ENCODE data around the gene BCAP31. TPM values are rescaled to one million over a fixed set of nuclear protein-coding genes. Genes with fewer than 3 reads are reported as not detected.
"Not testable (repeated sequence)": the region's sequence is repeated elsewhere in the genome, so short reads cannot be mapped to it uniquely, and the experiment has no call there.

Gene BCAP31
- total and polyA plus RNA-seq, 2 donors: 71.9 to 114 TPM

DNA sequence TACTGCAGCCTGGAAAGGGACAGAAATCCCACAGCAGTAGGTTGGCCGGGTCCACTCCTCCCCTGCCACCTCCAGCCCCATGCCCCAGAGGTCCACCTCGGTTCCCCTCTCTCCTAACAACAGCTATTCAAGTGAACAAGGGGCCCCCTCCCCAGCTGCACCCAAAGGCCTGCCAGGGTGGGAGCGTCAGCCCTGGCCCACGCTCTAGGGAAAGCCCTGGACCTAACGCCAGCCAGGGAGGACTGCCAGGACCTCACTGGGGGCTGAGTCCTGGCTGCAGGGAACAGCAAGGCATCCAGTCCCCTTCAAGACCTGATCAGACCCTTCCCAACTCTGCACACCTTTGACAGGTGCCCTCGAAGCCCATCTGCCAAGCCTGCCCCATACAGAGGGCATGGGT lies 23.2 kb downstream of the BCAP31 start:
- WGBS: 95% methylated on average over 4 of the region's 6 CpGs
- DNase-seq (ENCODE audit: low read depth in 6 of 9, low spot score in 9 of 9): no peak
- Histone ChIP-seq H3K27ac (ENCODE audit: low read depth in 1 of 2, low read length in 1 of 2) (no peak overlapping the region), H3K27me3 (ENCODE audit: control insufficient read depth in 2 of 2, insufficient read depth in 1 of 2, low read length in 1 of 2) (no peaks in the 10 kb centered on the region), H3K9me3 (ENCODE audit: control insufficient read depth in 2 of 2, insufficient read depth in 1 of 2, low read length in 1 of 2) (no peaks in the 10 kb centered on the region), H3K36me3 (ENCODE audit: control insufficient read depth in 2 of 2, insufficient read depth in 2 of 2, low read length in 1 of 2) (peaks cover 15 to 54% of the 10 kb centered on the region in 2 donors), H3K4me1 (ENCODE audit: control insufficient read depth in 2 of 2, insufficient read depth in 2 of 2, low read length in 2 of 2) (no peaks in the 10 kb centered on the region), H3K4me3 (ENCODE audit: low read length in 2 of 2) (no peak overlapping the region)

DNA sequence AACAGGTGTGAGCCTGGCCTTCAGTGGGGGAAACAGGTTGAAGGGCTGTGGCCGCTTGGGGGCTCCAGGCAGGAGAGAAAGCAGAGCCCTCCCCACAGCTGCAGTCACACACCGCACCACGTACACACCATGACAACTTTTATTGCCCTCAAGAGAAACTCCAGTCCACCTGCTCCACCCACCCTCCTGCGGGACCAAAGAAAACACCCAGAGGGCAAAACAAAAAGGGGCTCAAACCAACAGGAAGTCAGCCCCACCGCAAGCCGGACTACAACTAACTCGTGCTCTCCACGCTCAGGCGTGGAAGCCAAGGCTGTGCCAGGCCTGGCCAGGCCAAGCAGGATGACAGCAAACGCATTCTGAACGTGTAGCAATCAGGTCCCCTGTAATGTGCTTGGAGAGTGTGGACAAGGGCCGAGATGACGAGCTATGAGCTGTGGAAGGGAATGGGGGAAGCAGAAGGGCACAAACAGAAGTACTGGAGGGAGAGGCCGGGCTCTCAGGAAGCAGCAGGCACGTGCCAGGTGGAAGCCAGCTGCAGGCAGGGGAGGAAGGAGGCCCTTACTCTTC lies 23.7 kb downstream of the BCAP31 start:
- H3K36me3 ChIP-seq (ENCODE audit: control insufficient read depth in 2 of 2, insufficient read depth in 2 of 2, low read length in 1 of 2): peaks cover 15 to 54% of the 10 kb centered on the region in 2 donors
- no peak overlapping the region for H3K27ac ChIP-seq (ENCODE audit: low read depth in 1 of 2, low read length in 1 of 2)

DNA sequence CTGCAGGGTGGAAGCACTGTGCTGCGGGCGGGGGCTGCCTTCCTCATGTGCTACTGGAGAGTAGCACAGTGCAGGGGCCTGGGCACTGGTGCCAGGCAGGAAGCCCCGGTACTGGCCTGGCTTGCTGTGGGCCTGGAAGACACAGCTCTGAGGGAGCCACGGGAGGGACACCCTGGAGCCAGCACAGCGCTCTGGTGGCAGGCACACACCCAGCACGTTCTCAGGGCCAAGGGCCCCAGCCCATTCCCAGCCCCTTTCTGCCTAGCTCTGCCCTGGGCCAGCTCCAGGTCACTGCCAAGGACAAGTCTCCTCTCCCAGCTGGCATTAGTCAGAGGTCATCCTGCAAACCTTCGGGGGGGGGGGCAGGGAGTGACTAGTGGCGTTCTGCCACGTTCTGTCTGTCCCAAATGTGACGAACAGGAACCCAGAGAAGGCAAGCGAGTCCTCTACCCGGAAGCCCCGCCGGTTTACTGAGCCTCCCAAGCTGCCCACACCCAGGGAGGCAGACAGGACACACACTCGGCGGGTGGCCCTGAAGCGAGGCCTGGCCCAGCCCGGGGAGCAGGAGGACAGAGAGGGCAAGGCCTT lies 24.3 kb downstream of the BCAP31 start:
- 94% methylated on average over 18 of the region's 18 CpGs for WGBS
- not testable (repeated sequence) for H3K4me3 ChIP-seq (ENCODE audit: low read length in 2 of 2); H3K27me3 ChIP-seq (ENCODE audit: control insufficient read depth in 2 of 2, insufficient read depth in 1 of 2, low read length in 1 of 2); H3K9me3 ChIP-seq (ENCODE audit: control insufficient read depth in 2 of 2, insufficient read depth in 1 of 2, low read length in 1 of 2); DNase-seq (ENCODE audit: low read depth in 6 of 9, low spot score in 9 of 9); H3K4me1 ChIP-seq (ENCODE audit: control insufficient read depth in 2 of 2, insufficient read depth in 2 of 2, low read length in 2 of 2); H3K27ac ChIP-seq (ENCODE audit: low read depth in 1 of 2, low read length in 1 of 2)
- peaks cover 15 to 55% of the 10 kb centered on the region in 2 donors for H3K36me3 ChIP-seq (ENCODE audit: control insufficient read depth in 2 of 2, insufficient read depth in 2 of 2, low read length in 1 of 2)

More for the DNA sequence above, 23.7 kb downstream of the BCAP31 start:
- Histone ChIP-seq H3K4me3 (ENCODE audit: low read length in 2 of 2) (no peak overlapping the region), H3K9me3 (ENCODE audit: control insufficient read depth in 2 of 2, insufficient read depth in 1 of 2, low read length in 1 of 2) (no peaks in the 10 kb centered on the region), H3K4me1 (ENCODE audit: control insufficient read depth in 2 of 2, insufficient read depth in 2 of 2, low read length in 2 of 2) (no peaks in the 10 kb centered on the region), H3K27me3 (ENCODE audit: control insufficient read depth in 2 of 2, insufficient read depth in 1 of 2, low read length in 1 of 2) (no peaks in the 10 kb centered on the region)
- no peak for DNase-seq (ENCODE audit: low read depth in 6 of 9, low spot score in 9 of 9)
- whole genome bisulfite sequencing: 95% methylated on average over 15 of the region's 15 CpGs

DNA sequence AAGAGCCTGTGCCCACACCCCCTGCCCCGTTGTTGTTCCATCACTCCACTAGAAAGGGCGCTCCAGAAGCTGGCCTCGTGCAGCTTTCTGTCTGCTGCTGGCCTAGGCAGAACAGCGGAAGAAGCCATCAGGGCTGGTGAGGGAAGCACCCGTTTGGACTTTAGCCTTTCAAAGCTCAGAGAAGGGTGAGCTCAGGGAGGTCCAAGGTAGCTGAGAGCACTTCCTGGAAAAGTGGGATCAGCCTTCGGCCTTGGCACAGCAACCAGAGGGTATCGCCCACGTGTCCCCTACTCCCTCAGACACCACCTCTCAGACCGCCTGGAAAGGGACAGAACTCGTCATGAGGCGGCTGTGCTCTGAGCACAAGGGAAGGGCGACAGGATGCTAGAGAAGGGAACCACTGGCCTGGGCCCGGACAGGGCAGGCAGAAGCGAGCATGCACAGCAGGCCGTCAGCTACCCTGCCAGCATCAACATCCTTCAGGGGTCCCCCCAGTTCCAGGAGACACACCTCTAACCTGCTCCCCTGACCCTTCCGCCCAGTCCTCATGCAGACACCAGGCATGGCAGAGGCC lies 24.9 kb downstream of the BCAP31 start:
- not testable (repeated sequence) for H3K4me1 ChIP-seq (ENCODE audit: control insufficient read depth in 2 of 2, insufficient read depth in 2 of 2, low read length in 2 of 2); DNase-seq (ENCODE audit: low read depth in 6 of 9, low spot score in 9 of 9); H3K9me3 ChIP-seq (ENCODE audit: control insufficient read depth in 2 of 2, insufficient read depth in 1 of 2, low read length in 1 of 2); H3K27ac ChIP-seq (ENCODE audit: low read depth in 1 of 2, low read length in 1 of 2); H3K4me3 ChIP-seq (ENCODE audit: low read length in 2 of 2); H3K27me3 ChIP-seq (ENCODE audit: control insufficient read depth in 2 of 2, insufficient read depth in 1 of 2, low read length in 1 of 2)
- WGBS: 97% methylated on average over 16 of the region's 16 CpGs
- peaks cover 15 to 52% of the 10 kb centered on the region in 2 donors for H3K36me3 ChIP-seq (ENCODE audit: control insufficient read depth in 2 of 2, insufficient read depth in 2 of 2, low read length in 1 of 2)

DNA sequence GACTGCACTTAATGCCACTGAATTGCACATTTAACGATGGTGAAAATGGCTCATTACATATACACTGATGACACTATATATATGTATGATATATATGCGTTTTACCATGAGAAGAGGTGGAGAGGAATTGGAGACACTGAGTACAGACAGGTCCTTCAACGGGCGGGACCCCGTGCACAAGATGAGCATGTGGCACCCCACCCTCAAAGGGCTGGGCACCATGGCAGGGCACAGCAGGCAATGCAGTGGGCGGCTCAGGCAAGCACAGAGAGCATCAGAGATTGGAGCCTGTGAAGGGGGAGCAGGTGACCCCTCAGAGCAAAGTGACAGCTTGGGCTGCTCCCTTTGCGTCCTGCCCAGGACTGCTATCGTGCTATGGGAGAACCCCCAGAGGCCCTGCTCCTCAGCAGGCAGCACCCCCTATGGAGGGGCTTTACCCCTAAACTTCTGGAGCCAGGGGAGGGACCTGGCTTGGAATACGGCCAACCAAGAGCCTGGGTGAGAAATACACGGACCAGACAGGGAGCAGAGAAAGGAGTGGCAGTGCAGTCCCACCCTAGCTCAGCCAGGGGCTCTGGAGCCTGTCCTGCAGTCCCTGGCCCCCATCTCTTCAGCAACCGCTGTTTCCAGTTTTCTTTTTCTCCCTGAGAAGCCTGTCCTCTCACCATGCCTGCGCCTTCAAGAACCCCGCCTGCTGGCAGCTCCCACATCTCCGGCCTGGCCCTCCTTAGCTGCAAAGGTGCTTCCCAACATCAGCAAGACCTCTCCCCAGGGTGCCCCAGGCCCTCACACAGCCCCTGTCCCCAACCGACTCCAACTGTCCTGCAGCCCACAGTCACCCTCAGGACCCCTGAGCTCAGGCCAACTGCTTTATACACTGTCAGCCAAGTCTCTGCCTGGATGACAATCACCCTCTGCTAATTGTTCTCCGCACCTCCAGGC lies 26.0 kb downstream of the BCAP31 start:
- H3K9me3 ChIP-seq (ENCODE audit: control insufficient read depth in 2 of 2, insufficient read depth in 1 of 2, low read length in 1 of 2): no peaks in the 10 kb centered on the region
- WGBS: 97% methylated on average over 14 of the region's 16 CpGs

DNA sequence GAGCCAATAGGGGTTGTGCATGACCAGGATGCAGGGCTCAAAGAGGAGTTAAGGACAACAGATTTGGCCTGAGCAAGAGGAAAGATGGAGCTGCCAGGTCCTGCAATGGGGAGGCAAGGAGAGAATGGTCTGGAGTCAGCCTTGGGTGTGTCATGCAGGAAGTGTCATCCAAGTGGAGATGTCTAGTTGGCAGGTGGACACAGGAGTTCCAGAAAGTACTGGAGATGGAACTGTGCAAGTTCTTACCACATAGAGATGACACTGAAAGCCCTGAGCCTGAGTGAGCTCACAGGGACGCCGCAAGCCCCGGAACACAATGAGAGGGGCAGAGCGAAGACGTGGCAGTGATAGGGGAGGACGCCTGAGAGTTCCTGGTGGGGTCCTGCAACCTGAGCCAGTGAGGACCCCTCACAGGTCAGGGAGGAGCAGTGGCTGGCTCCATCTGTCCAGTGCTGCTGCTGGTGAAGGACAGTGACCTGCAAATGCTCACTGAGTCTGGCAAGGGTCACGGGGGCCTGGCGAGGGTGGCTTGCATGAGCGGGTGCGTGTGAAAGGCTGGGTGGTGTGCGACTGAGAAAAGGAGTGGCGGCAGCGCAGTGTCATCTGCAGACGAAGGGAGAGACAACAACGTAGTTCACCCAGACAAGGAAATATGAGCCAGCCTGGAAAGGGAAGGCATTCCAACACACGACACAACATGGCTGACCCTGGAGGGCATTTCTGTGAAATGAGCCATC lies 27.0 kb downstream of the BCAP31 start:
- not testable (repeated sequence) for H3K4me3 ChIP-seq (ENCODE audit: low read length in 2 of 2); H3K27ac ChIP-seq (ENCODE audit: low read depth in 1 of 2, low read length in 1 of 2); H3K27me3 ChIP-seq (ENCODE audit: control insufficient read depth in 2 of 2, insufficient read depth in 1 of 2, low read length in 1 of 2); H3K4me1 ChIP-seq (ENCODE audit: control insufficient read depth in 2 of 2, insufficient read depth in 2 of 2, low read length in 2 of 2); H3K9me3 ChIP-seq (ENCODE audit: control insufficient read depth in 2 of 2, insufficient read depth in 1 of 2, low read length in 1 of 2); DNase-seq (ENCODE audit: low read depth in 6 of 9, low spot score in 9 of 9)
- peaks cover 15 to 32% of the 10 kb centered on the region in 2 donors for H3K36me3 ChIP-seq (ENCODE audit: control insufficient read depth in 2 of 2, insufficient read depth in 2 of 2, low read length in 1 of 2)
- WGBS: 98% methylated on average over 16 of the region's 16 CpGs

More for the DNA sequence above, 26.0 kb downstream of the BCAP31 start:
- H3K27ac ChIP-seq (ENCODE audit: low read depth in 1 of 2, low read length in 1 of 2): no peak overlapping the region
- DNase-seq (ENCODE audit: low read depth in 6 of 9, low spot score in 9 of 9): no peak
- H3K27me3 ChIP-seq (ENCODE audit: control insufficient read depth in 2 of 2, insufficient read depth in 1 of 2, low read length in 1 of 2): no peaks in the 10 kb centered on the region
- peaks cover 15 to 42% of the 10 kb centered on the region in 2 donors for H3K36me3 ChIP-seq (ENCODE audit: control insufficient read depth in 2 of 2, insufficient read depth in 2 of 2, low read length in 1 of 2)
- no peaks in the 10 kb centered on the region for H3K4me1 ChIP-seq (ENCODE audit: control insufficient read depth in 2 of 2, insufficient read depth in 2 of 2, low read length in 2 of 2)
- no peak overlapping the region for H3K4me3 ChIP-seq (ENCODE audit: low read length in 2 of 2)

DNA sequence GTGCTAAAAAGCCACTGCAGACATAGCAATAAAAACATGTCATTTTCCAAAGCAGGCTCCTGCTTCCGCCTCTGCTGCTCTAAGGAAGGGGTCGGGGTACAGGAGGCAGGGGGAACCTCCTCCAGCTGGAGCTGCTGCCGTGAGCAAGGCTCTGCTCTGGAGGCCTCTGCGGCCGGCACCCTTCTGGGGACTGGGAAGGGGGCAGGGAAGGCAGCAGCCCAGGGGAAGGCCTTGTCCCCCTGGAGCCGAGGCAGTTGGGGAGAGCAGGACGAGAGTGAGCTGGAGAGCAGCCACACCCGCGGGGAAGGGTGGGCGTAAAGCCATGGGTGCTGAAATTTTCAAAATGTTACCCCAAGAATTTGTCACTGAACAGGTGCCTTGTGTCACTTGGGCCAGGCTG lies 27.6 kb downstream of the BCAP31 start:
- not testable (repeated sequence) for DNase-seq (ENCODE audit: low read depth in 6 of 9, low spot score in 9 of 9); H3K27ac ChIP-seq (ENCODE audit: low read depth in 1 of 2, low read length in 1 of 2); H3K9me3 ChIP-seq (ENCODE audit: control insufficient read depth in 2 of 2, insufficient read depth in 1 of 2, low read length in 1 of 2); H3K4me3 ChIP-seq (ENCODE audit: low read length in 2 of 2); H3K4me1 ChIP-seq (ENCODE audit: control insufficient read depth in 2 of 2, insufficient read depth in 2 of 2, low read length in 2 of 2); H3K27me3 ChIP-seq (ENCODE audit: control insufficient read depth in 2 of 2, insufficient read depth in 1 of 2, low read length in 1 of 2)
- peaks cover 12 to 26% of the 10 kb centered on the region in 2 donors for H3K36me3 ChIP-seq (ENCODE audit: control insufficient read depth in 2 of 2, insufficient read depth in 2 of 2, low read length in 1 of 2)
- WGBS: 98% methylated on average over 10 of the region's 10 CpGs

DNA sequence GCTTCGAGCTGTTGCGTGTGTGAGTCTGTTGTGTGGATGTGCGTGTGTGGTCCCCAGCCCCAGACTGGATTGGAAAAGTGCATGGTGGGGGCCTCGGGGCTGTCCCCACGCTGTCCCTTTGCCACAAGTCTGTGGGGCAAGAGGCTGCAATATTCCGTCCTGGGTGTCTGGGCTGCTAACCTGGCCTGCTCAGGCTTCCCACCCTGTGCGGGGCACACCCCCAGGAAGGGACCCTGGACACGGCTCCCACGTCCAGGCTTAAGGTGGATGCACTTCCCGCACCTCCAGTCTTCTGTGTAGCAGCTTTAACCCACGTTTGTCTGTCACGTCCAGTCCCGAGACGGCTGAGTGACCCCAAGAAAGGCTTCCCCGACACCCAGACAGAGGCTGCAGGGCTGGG lies 28.1 kb downstream of the BCAP31 start:
- peaks cover 0 to 6% of the 10 kb centered on the region in 2 donors for H3K27me3 ChIP-seq (ENCODE audit: control insufficient read depth in 2 of 2, insufficient read depth in 1 of 2, low read length in 1 of 2)
- 96% methylated on average over 15 of the region's 15 CpGs for WGBS
- H3K27ac ChIP-seq (ENCODE audit: low read depth in 1 of 2, low read length in 1 of 2): no peak overlapping the region
- H3K9me3 ChIP-seq (ENCODE audit: control insufficient read depth in 2 of 2, insufficient read depth in 1 of 2, low read length in 1 of 2): no peaks in the 10 kb centered on the region
- H3K4me1 ChIP-seq (ENCODE audit: control insufficient read depth in 2 of 2, insufficient read depth in 2 of 2, low read length in 2 of 2): no peaks in the 10 kb centered on the region
- no peak overlapping the region for H3K4me3 ChIP-seq (ENCODE audit: low read length in 2 of 2)
- H3K36me3 ChIP-seq (ENCODE audit: control insufficient read depth in 2 of 2, insufficient read depth in 2 of 2, low read length in 1 of 2): peaks cover 9 to 22% of the 10 kb centered on the region in 2 donors
- DNase-seq (ENCODE audit: low read depth in 6 of 9, low spot score in 9 of 9): no peak

Data from thymus (tissue), 11 donors.